Measurements from ENCODE around the gene MKRN2OS.

GRCh38 chr3:12556690-12557472 lies 11.6 kb upstream of the MKRN2OS start, which contains the start of gene MKRN2:
- TF ChIP-seq CTCF (IDR thresholded peaks at IDR 0.05) (peak in 1 of 6 experiments; percentile 3), POLR2A (IDR thresholded peaks at IDR 0.05) (peak; percentile 93 to 98)

All from adrenal gland (tissue), 5 donors.